NCI-H526 treated with DMSO at 0.1 percent for 48 hours (cell line): ENCODE results near the gene OR1I1.

Experiments used
- DNase-seq: peaks from one replicate; lab custom pipeline; 2025; lab: John Stamatoyannopoulos, UW

The OR1I1 gene

GRCh38 chr19:15098460-15098859, 16.4 kb downstream of the OR1I1 start:
- DNase-seq: no peak

GRCh38 chr19:15099017-15099582, 17.1 kb downstream of the OR1I1 start:
- DNase-seq: no peak

GRCh38 chr19:15101479-15102082, 19.6 kb downstream of the OR1I1 start:
- no peak for DNase-seq

GRCh38 chr19:15104003-15104402, 22.0 kb downstream of the OR1I1 start:
- no peak for DNase-seq

- DNase-seq: no peak
These were observed 22.4 kb downstream of the OR1I1 start for GRCh38 chr19:15104411-15104810.

GRCh38 chr19:15105044-15105443, 23.0 kb downstream of the OR1I1 start:
- no peak for DNase-seq

- no peak for DNase-seq
These were observed 25.3 kb downstream of the OR1I1 start, which contains the start of gene SYDE1 for GRCh38 chr19:15107061-15108010. TSS of gene SYDE1 (plus strand) at chr19:15107401. CDS start at chr19:15107434, 33 bp downstream.

- no peak for DNase-seq
These were observed 26.3 kb downstream of the OR1I1 start for GRCh38 chr19:15108145-15108844.

GRCh38 chr19:15108845-15109767, 27.1 kb downstream of the OR1I1 start:
- no peak for DNase-seq

GRCh38 chr19:15109768-15110417, 27.9 kb downstream of the OR1I1 start:
- DNase-seq: no peak

GRCh38 chr19:15110418-15110815, 28.4 kb downstream of the OR1I1 start:
- no peak for DNase-seq

GRCh38 chr19:15111758-15112157, 29.7 kb downstream of the OR1I1 start:
- DNase-seq: no peak

- DNase-seq: no peak
These were observed 30.4 kb downstream of the OR1I1 start for GRCh38 chr19:15112385-15112784.

- DNase-seq: no peak
These were observed 31.5 kb downstream of the OR1I1 start for GRCh38 chr19:15113245-15114152.

GRCh38 chr19:15114153-15114540, 32.1 kb downstream of the OR1I1 start:
- DNase-seq: no peak

- no peak for DNase-seq
These were observed 33.1 kb downstream of the OR1I1 start for GRCh38 chr19:15115080-15115479.

- DNase-seq: no peak
These were observed 34.0 kb downstream of the OR1I1 start for GRCh38 chr19:15115762-15116615.

GRCh38 chr19:15116856-15117255, 34.8 kb downstream of the OR1I1 start:
- DNase-seq: no peak

- no peak for DNase-seq
These were observed 36.2 kb downstream of the OR1I1 start for GRCh38 chr19:15118248-15118647.
